HEK293 (cell line): ENCODE measurements around the gene FAXC.

Source experiments
- AEBP2 ChIP-seq: fragments of 450-650 bp; formaldehyde crosslinking; IDR thresholded peaks from 2 replicates; pipeline ENCODE4 v1.5.1; 2016; ENCODE audit warnings: missing biosample characterization, missing genetic modification characterization, borderline replicate concordance
- GLI2 ChIP-seq: fragments of 450-650 bp; formaldehyde crosslinking; IDR thresholded peaks from 2 replicates; pipeline ENCODE4; 2017; ENCODE audit warnings: missing biosample characterization, missing genetic modification characterization, low read depth, borderline replicate concordance
- HOXA7 ChIP-seq: sonication (generic); formaldehyde crosslinking; IDR thresholded peaks from 2 replicates; pipeline ENCODE4 v1.8.1; 2022; ENCODE audit warnings: missing genetic modification reagents, borderline replicate concordance
- IKZF3 ChIP-seq: fragments of 450-650 bp; IDR thresholded peaks from 2 replicates; pipeline ENCODE4 v1.5.0; 2018; ENCODE audit warnings: missing biosample characterization, mild to moderate bottlenecking, missing genetic modification characterization, moderate library complexity
- MYNN ChIP-seq: fragments of 450-650 bp; formaldehyde crosslinking; IDR thresholded peaks from 2 replicates; pipeline ENCODE4 v1.5.1; 2016; ENCODE audit warnings: missing biosample characterization, missing genetic modification characterization, borderline replicate concordance
- MZF1 ChIP-seq: fragments of 450-650 bp; formaldehyde crosslinking; IDR thresholded peaks from 2 replicates; pipeline ENCODE4 v1.5.1; 2017; ENCODE audit warnings: missing biosample characterization, missing genetic modification characterization, borderline replicate concordance
- SETDB1 ChIP-seq: IDR thresholded peaks from one replicate; pipeline ENCODE4 v1.6.1; 2017; ENCODE audit warnings: mild to moderate bottlenecking, low read length, moderate library complexity, mixed read lengths; ENCODE audit not compliant: insufficient read length
- TRIM28 ChIP-seq: IDR thresholded peaks from 2 replicates; pipeline ENCODE4 v1.6.1; 2011; ENCODE audit warnings: low read length, control low read depth, borderline replicate concordance
- WT1 ChIP-seq: fragments of 450-650 bp; formaldehyde crosslinking; IDR thresholded peaks from 2 replicates; pipeline ENCODE4 v1.5.1; 2016; ENCODE audit warnings: missing biosample characterization, missing genetic modification characterization
- ZBTB10 ChIP-seq: fragments of 450-650 bp; formaldehyde crosslinking; IDR thresholded peaks from 2 replicates; pipeline ENCODE4 v1.5.1; 2016; ENCODE audit warnings: missing biosample characterization, missing genetic modification characterization
- ZBTB21 ChIP-seq: fragments of 450-650 bp; formaldehyde crosslinking; IDR thresholded peaks from 2 replicates; pipeline ENCODE4 v1.5.1; 2017; ENCODE audit warnings: missing biosample characterization, missing genetic modification characterization
- ZBTB7A ChIP-seq: fragments of 450-650 bp; formaldehyde crosslinking; IDR thresholded peaks from 2 replicates; pipeline ENCODE4 v1.5.1; 2016; ENCODE audit warnings: low read depth, missing biosample characterization, missing genetic modification characterization
- ZFP69B ChIP-seq: fragments of 450-650 bp; formaldehyde crosslinking; IDR thresholded peaks from 2 replicates; pipeline ENCODE4 v1.5.1; 2016; ENCODE audit warnings: missing biosample characterization, missing genetic modification characterization
- ZNF114 ChIP-seq: fragments of 450-650 bp; formaldehyde crosslinking; IDR thresholded peaks from 2 replicates; pipeline ENCODE4 v1.5.0; 2017; ENCODE audit warnings: missing biosample characterization, missing genetic modification characterization
- ZNF211 ChIP-seq: fragments of 450-650 bp; formaldehyde crosslinking; IDR thresholded peaks from 2 replicates; pipeline ENCODE4 v1.5.1; 2016; ENCODE audit warnings: low read depth, missing biosample characterization, missing genetic modification characterization
- ZNF292 ChIP-seq: fragments of 450-650 bp; formaldehyde crosslinking; IDR thresholded peaks from 2 replicates; pipeline ENCODE4 v1.5.1; 2016; ENCODE audit warnings: low read depth, missing biosample characterization, missing genetic modification characterization, borderline replicate concordance
- ZNF350 ChIP-seq: fragments of 450-650 bp; formaldehyde crosslinking; IDR thresholded peaks from 2 replicates; pipeline ENCODE4 v1.5.0; 2017; ENCODE audit warnings: missing biosample characterization, mild to moderate bottlenecking, missing genetic modification characterization
- ZNF37A ChIP-seq: fragments of 450-650 bp; IDR thresholded peaks from 2 replicates; pipeline ENCODE4 v1.5.1; 2018; ENCODE audit warnings: missing biosample characterization, missing genetic modification characterization
- ZNF514 ChIP-seq: fragments of 450-650 bp; formaldehyde crosslinking; IDR thresholded peaks from 2 replicates; pipeline ENCODE4 v1.5.1; 2016; ENCODE audit warnings: missing biosample characterization, missing genetic modification characterization
- ZNF629 ChIP-seq: fragments of 450-650 bp; formaldehyde crosslinking; IDR thresholded peaks from 2 replicates; pipeline ENCODE4 v1.5.1; 2017; ENCODE audit warnings: missing biosample characterization, missing genetic modification characterization
- ZNF747 ChIP-seq: fragments of 450-650 bp; formaldehyde crosslinking; IDR thresholded peaks from 2 replicates; pipeline ENCODE4 v1.5.1; 2016; ENCODE audit warnings: missing biosample characterization, missing genetic modification characterization
- ZNF792 ChIP-seq: fragments of 450-650 bp; formaldehyde crosslinking; IDR thresholded peaks from 2 replicates; pipeline ENCODE4 v1.5.1; 2016; ENCODE audit warnings: missing biosample characterization, missing genetic modification characterization
- ZXDB ChIP-seq: fragments of 450-650 bp; formaldehyde crosslinking; IDR thresholded peaks from 2 replicates; pipeline ENCODE4 v1.5.1; 2016; ENCODE audit warnings: missing biosample characterization, missing genetic modification characterization
- TF ChIP-seq, protein P1 (sequence below): fragments of 450-650 bp; formaldehyde crosslinking; IDR thresholded peaks from 2 replicates; pipeline ENCODE4 v1.5.1; 2016; ENCODE audit warnings: missing biosample characterization, missing genetic modification characterization, borderline replicate concordance
- TF ChIP-seq, protein P2 (sequence below): fragments of 450-650 bp; formaldehyde crosslinking; conservative IDR thresholded peaks from 2 replicates; pipeline ENCODE4 v1.5.1; 2016; ENCODE audit warnings: low read depth, missing biosample characterization, missing genetic modification characterization

FAXC gene

DNA sequence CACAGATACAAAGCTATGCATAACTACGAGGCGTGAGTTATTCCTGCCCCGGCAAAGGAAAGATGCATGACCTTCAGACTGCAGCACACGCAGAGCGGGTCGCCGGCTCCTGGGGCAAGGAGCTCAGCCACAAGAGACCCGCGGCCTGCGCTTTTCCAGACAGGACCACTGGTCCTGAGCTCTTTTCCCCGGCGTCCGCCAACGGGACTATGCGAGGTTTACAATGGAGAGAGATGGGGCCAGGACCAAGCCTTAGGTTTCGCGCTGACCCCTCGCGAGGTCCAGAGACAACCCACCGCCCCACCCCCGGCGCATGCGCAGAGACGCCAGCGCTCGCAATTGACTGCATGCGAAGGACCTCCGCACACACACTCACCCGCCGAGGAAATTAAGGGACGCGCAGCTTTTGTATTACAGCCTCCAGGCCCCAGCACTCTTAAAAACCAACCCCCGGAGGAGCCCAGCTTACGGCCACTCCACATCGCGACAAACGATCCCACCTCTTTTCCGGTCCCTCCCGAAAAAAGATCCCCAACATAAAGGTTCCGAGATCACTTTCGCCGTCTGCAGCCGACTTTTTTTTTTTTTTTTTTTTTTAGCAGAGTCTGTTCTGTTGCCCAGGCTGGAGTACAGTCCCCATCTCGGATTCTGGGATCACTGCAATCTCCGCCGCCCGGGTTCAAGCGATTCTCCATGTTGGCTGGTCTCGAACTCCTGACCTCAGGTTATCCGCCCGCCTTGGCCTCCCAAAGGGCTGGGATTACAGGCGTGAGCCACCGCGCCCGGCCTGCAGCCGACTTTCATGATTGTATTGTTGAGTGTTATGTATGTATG lies 44.4 kb upstream of the FAXC start, which contains the start of gene COQ3 (continued):
- TF ChIP-seq, protein P1, sequence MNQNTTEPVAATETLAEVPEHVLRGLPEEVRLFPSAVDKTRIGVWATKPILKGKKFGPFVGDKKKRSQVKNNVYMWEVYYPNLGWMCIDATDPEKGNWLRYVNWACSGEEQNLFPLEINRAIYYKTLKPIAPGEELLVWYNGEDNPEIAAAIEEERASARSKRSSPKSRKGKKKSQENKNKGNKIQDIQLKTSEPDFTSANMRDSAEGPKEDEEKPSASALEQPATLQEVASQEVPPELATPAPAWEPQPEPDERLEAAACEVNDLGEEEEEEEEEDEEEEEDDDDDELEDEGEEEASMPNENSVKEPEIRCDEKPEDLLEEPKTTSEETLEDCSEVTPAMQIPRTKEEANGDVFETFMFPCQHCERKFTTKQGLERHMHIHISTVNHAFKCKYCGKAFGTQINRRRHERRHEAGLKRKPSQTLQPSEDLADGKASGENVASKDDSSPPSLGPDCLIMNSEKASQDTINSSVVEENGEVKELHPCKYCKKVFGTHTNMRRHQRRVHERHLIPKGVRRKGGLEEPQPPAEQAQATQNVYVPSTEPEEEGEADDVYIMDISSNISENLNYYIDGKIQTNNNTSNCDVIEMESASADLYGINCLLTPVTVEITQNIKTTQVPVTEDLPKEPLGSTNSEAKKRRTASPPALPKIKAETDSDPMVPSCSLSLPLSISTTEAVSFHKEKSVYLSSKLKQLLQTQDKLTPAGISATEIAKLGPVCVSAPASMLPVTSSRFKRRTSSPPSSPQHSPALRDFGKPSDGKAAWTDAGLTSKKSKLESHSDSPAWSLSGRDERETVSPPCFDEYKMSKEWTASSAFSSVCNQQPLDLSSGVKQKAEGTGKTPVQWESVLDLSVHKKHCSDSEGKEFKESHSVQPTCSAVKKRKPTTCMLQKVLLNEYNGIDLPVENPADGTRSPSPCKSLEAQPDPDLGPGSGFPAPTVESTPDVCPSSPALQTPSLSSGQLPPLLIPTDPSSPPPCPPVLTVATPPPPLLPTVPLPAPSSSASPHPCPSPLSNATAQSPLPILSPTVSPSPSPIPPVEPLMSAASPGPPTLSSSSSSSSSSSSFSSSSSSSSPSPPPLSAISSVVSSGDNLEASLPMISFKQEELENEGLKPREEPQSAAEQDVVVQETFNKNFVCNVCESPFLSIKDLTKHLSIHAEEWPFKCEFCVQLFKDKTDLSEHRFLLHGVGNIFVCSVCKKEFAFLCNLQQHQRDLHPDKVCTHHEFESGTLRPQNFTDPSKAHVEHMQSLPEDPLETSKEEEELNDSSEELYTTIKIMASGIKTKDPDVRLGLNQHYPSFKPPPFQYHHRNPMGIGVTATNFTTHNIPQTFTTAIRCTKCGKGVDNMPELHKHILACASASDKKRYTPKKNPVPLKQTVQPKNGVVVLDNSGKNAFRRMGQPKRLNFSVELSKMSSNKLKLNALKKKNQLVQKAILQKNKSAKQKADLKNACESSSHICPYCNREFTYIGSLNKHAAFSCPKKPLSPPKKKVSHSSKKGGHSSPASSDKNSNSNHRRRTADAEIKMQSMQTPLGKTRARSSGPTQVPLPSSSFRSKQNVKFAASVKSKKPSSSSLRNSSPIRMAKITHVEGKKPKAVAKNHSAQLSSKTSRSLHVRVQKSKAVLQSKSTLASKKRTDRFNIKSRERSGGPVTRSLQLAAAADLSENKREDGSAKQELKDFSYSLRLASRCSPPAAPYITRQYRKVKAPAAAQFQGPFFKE (tag by site-specific recombination) = no peak
- no peak for TF ChIP-seq MYNN (tag by site-specific recombination)
- TF ChIP-seq ZBTB21 = peak; percentile 36; the same call in 1 of the 2 replicates
- TF ChIP-seq AEBP2 (tag by site-specific recombination) = no peak
- TF ChIP-seq SETDB1 = peak; percentile 30
- TF ChIP-seq ZNF37A (tag by site-specific recombination) = no peak
- no peak for TF ChIP-seq ZNF211 (tag by site-specific recombination)
- TF ChIP-seq WT1 (tag by site-specific recombination) = peak; percentile 59; the same call in 1 of the 2 replicates
- TF ChIP-seq MZF1 (tag by site-specific recombination) = peak; percentile 74
- TF ChIP-seq HOXA7 (CRISPR knock-in tag) = no peak
- peak; percentile 92 for TF ChIP-seq ZXDB (tag by site-specific recombination)
- TF ChIP-seq ZNF792 (tag by site-specific recombination) = no peak
- no peak for TF ChIP-seq ZNF292 (tag by site-specific recombination)
- no peak for TF ChIP-seq ZNF514 (tag by site-specific recombination)
- no peak for TF ChIP-seq ZBTB7A
- TF ChIP-seq ZNF350 (tag by site-specific recombination) = no peak
- TF ChIP-seq ZNF629 (tag by site-specific recombination) = peak; percentile 78
- peak; percentile 82 for TF ChIP-seq ZFP69B (tag by site-specific recombination)
- TF ChIP-seq, protein P2, sequence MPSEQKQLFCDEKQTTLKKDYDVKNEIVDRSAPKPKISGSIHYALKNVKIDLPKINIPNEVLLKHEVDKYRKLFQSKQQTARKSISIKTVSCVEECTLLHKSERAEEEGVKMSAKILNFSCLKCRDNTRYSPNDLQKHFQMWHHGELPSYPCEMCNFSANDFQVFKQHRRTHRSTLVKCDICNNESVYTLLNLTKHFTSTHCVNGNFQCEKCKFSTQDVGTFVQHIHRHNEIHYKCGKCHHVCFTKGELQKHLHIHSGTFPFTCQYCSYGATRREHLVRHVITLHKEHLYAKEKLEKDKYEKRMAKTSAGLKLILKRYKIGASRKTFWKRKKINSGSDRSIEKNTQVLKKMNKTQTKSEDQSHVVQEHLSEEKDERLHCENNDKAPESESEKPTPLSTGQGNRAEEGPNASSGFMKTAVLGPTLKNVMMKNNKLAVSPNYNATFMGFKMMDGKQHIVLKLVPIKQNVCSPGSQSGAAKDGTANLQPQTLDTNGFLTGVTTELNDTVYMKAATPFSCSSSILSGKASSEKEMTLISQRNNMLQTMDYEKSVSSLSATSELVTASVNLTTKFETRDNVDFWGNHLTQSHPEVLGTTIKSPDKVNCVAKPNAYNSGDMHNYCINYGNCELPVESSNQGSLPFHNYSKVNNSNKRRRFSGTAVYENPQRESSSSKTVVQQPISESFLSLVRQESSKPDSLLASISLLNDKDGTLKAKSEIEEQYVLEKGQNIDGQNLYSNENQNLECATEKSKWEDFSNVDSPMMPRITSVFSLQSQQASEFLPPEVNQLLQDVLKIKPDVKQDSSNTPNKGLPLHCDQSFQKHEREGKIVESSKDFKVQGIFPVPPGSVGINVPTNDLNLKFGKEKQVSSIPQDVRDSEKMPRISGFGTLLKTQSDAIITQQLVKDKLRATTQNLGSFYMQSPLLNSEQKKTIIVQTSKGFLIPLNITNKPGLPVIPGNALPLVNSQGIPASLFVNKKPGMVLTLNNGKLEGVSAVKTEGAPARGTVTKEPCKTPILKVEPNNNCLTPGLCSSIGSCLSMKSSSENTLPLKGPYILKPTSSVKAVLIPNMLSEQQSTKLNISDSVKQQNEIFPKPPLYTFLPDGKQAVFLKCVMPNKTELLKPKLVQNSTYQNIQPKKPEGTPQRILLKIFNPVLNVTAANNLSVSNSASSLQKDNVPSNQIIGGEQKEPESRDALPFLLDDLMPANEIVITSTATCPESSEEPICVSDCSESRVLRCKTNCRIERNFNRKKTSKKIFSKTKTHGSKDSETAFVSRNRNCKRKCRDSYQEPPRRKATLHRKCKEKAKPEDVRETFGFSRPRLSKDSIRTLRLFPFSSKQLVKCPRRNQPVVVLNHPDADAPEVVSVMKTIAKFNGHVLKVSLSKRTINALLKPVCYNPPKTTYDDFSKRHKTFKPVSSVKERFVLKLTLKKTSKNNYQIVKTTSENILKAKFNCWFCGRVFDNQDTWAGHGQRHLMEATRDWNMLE (tag by site-specific recombination) = peak; percentile 77
- 0 out of 2 replicates have a peak, but pooled peaks have one; percentile 45 for TF ChIP-seq IKZF3 (tag by site-specific recombination)
- no peak for TF ChIP-seq GLI2
- no peak for TF ChIP-seq ZNF114
- no peak for TF ChIP-seq ZNF747 (tag by site-specific recombination)
- peak; percentile 94 for TF ChIP-seq TRIM28
- no peak for TF ChIP-seq ZBTB10 (tag by site-specific recombination)
